Stomach (tissue), 9 donors: ENCODE data around the gene KIF12. TPM values are rescaled to one million over a fixed set of nuclear protein-coding genes. Genes with fewer than 3 reads are reported as not detected.

Experiments
- DNase-seq, 2 donors: peaks; one replicate each; pipeline versions ENCODE4 v3.0.0 to v3.0.0-alpha.2; 2013 to 2019
- H3K27ac ChIP-seq, 5 donors: fragments of 200-600 bp in 4 of 5; sonication (generic) in 4 of 5; one replicate each; pipeline ENCODE4 v1.5.1; 2013 to 2019; ENCODE audit warnings: mild to moderate bottlenecking in 1 of 5, moderate library complexity in 1 of 5
- H3K27me3 ChIP-seq, 3 donors: fragments of 200-600 bp; sonication (generic); one replicate each; pipeline ENCODE4 v1.5.1; 2017 to 2019; ENCODE audit warnings: mixed run types in 1 of 3
- H3K36me3 ChIP-seq, 4 donors: fragments of 200-600 bp; sonication (generic); 1 replicate in 3 of 4; 2 replicates in 1 of 4; pipeline ENCODE4 v1.5.1; 2016 to 2019
- H3K4me1 ChIP-seq, 4 donors: fragments of 200-600 bp; sonication (generic); one replicate each; pipeline ENCODE4 v1.5.1; 2016 to 2019
- H3K4me3 ChIP-seq, 4 donors: fragments of 200-600 bp; sonication (generic) in 3 of 4; one replicate each; pipeline ENCODE4 v1.5.1; 2016 to 2019; ENCODE audit warnings: mild to moderate bottlenecking in 1 of 4
- H3K9me3 ChIP-seq, 4 donors: fragments of 200-600 bp; sonication (generic); one replicate each; pipeline ENCODE4 v1.5.1; 2016 to 2019
- EP300 ChIP-seq: sonication (generic); formaldehyde crosslinking; IDR thresholded peaks from one replicate; pipeline ENCODE4 v1.6.1; 2017; ENCODE audit warnings: antibody characterized with exemption
- POLR2A ChIP-seq, 4 donors: fragments of 450-650 bp; IDR thresholded peaks; one replicate each; pipeline ENCODE4 v1.6.1; 2016; ENCODE audit warnings: antibody characterized with exemption in 4 of 4, control low read depth in 2 of 4, mild to moderate bottlenecking in 1 of 4, moderate library complexity in 1 of 4
- POLR2AphosphoS5 ChIP-seq, 3 donors: sonication (generic); formaldehyde crosslinking; IDR thresholded peaks; one replicate each; pipeline ENCODE4 v1.6.1; 2016; ENCODE audit warnings: antibody characterized with exemption in 3 of 3
- WGBS, 5 donors: extraction: QIAGEN DNeasy Blood & Tissue Kit in 3 of 5; methylation state at CpG; one replicate each; pipeline versions ENCODE4 v1.1.5 to v1.1.7; 2013 to 2018; 5-methylcytosine and 5-hydroxymethylcytosine counted together
- intact Hi-C: fragments of 100-400 bp; cut with DNase I; formaldehyde crosslinking; loops from one replicate; pipeline ENCODE4 v1.15.1; 2023; ENCODE audit warnings: low total_unique reads
- polyA plus RNA-seq, 3 donors: library from polyadenylated mRNA; stranded (reverse); fragments of 200-250 nt; gene quantifications; one replicate each; pipeline ENCODE4 v1.2.3, GENCODE V29; 2013
- total RNA-seq, 5 donors: library from RNA; depleted of rRNA; stranded (reverse); fragments of >200 nt; gene quantifications; one replicate each; pipeline versions ENCODE4 v1.1.0 to v1.2.3, GENCODE V29; 2014 to 2016
- TF ChIP-seq, protein P1 (sequence below), 7 experiments: fragments of 450-650 bp in 4 of 7; fragments of 200-600 bp in 3 of 7; sonication (generic) in 3 of 7; IDR thresholded peaks; one replicate each; pipeline ENCODE4 v1.5.1; 2016 to 2019; ENCODE audit warnings: antibody characterized with exemption in 7 of 7, control low read depth in 2 of 7, mild to moderate bottlenecking in 1 of 7
- donor health status: healthy with polysubstance abuse.
- donor health status: Bipolar disorder and iron deficiency.
- donor health status: healthy.

Gene KIF12
- total and polyA plus RNA-seq, 8 donors: 3.9 to 79.4 (median 17.5) TPM

DNA sequence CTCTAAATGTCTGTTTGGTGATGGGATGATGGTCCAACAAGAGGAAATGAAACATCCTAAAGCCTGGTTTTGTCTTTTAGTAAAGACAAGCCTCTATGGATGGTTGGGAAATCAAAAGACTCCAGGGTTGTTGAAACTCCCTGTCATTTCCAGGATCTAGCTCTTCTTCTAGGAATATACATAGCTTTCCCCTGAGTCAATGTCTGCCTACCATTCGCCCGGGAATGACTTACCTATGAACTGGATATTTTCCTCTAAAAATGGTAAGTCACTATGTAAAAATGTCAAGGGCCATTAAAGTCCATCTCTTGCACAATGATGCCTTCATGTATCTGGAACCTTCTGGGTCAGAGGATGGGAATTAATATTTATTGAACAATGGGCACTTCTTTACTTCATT lies 11.1 kb upstream of the KIF12 start:
- no peak overlapping the region for H3K4me3 ChIP-seq
- peaks cover 0 to 12% (median 0%) of the 10 kb centered on the region in 3 donors for H3K27me3 ChIP-seq
- no peaks in the 10 kb centered on the region for H3K36me3 ChIP-seq
- H3K27ac ChIP-seq: no peak overlapping the region
- TF ChIP-seq POLR2A (IDR thresholded peaks at IDR 0.05): no peak
- no peak for TF ChIP-seq EP300
- TF ChIP-seq, protein P1, sequence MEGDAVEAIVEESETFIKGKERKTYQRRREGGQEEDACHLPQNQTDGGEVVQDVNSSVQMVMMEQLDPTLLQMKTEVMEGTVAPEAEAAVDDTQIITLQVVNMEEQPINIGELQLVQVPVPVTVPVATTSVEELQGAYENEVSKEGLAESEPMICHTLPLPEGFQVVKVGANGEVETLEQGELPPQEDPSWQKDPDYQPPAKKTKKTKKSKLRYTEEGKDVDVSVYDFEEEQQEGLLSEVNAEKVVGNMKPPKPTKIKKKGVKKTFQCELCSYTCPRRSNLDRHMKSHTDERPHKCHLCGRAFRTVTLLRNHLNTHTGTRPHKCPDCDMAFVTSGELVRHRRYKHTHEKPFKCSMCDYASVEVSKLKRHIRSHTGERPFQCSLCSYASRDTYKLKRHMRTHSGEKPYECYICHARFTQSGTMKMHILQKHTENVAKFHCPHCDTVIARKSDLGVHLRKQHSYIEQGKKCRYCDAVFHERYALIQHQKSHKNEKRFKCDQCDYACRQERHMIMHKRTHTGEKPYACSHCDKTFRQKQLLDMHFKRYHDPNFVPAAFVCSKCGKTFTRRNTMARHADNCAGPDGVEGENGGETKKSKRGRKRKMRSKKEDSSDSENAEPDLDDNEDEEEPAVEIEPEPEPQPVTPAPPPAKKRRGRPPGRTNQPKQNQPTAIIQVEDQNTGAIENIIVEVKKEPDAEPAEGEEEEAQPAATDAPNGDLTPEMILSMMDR (IDR thresholded peaks at IDR 0.05): no peak
- TF ChIP-seq POLR2AphosphoS5 (IDR thresholded peaks at IDR 0.05): no peak
- DNase-seq: no peak
- H3K9me3 ChIP-seq: no peaks in the 10 kb centered on the region
- peaks cover 0 to 19% (median 11%) of the 10 kb centered on the region in 4 donors for H3K4me1 ChIP-seq
- intact Hi-C loops: no loop called here
- 85 to 97% (median 95%) methylated on average over 2 of the region's 2 CpGs for WGBS, 5 donors

DNA sequence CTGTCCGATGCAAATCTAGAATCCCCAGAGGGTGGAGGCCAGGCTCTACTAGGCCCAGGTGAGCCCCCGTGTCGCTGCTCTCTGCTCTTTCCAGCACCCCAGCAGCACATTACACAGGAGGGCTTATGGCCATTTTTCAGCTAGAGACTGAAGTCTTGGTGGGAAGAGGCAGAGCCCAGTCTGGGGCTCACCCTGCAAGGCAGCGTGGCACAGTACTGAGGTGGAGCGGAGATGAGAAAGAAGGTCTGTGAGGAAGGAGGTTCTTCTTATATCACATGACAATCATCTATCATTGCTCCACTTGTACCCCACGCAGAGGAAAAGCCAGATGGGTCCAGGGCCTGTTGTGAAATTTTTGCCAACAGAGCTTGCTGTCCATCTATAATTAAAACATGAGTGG lies 10.0 kb upstream of the KIF12 start:
- H3K4me1 ChIP-seq: peaks cover 0 to 19% (median 11%) of the 10 kb centered on the region in 4 donors
- peaks cover 0 to 12% (median 0%) of the 10 kb centered on the region in 3 donors for H3K27me3 ChIP-seq
- H3K27ac ChIP-seq: no peak overlapping the region
- no peaks in the 10 kb centered on the region for H3K36me3 ChIP-seq
- H3K9me3 ChIP-seq: no peaks in the 10 kb centered on the region
- intact Hi-C loops: no loop called here
- WGBS, 5 donors: 83 to 94% (median 91%) methylated on average over 6 of the region's 6 CpGs
- TF ChIP-seq, protein P1 (IDR thresholded peaks at IDR 0.05): no peak
- TF ChIP-seq EP300 (no peak), POLR2A (IDR thresholded peaks at IDR 0.05) (no peak), POLR2AphosphoS5 (IDR thresholded peaks at IDR 0.05) (no peak)
- no peak for DNase-seq
- H3K4me3 ChIP-seq: no peak overlapping the region

DNA sequence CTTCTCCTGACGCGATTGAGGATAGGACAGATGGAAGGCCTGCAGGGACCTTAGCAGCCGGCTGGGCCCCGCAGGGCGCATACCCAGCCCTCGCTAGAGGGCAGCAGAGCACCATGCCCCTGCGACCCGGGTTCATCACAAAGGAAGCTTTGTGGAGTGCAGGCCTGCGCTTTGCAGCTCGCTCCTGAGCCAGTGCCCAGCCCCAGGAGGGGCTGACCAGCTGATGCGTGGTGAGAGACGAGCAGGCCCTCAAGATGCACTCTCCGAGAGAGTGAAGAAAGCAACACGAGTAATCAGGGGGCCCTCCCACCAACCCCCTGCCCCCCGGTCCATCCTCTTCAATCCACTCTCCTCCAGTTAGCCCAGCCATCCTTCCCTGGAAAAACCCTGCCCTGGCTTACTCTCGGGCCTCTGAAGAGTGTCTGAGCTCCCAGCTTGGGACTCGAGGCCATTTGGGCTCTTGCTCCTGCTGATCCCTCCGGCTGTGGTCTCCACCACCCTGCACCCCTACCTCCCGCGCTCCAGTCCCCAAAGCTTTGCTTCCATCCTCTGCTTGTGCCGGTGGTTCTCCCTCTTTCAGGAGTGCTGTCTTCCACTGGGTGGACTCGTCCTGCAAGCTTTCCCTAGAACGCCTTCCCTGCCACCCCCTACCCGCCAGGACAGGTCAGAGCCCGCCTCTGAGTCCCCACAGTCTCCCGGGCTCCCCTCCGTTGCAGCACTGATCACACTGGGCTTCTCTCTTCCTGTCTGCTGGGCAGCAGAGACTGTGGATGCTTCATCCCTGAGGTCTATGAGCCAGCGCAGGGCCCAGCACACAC lies 9.1 kb upstream of the KIF12 start:
- H3K27me3 ChIP-seq: peaks cover 0 to 3% (median 0%) of the 10 kb centered on the region in 3 donors
- no peaks in the 10 kb centered on the region for H3K9me3 ChIP-seq
- no peaks in the 10 kb centered on the region for H3K36me3 ChIP-seq
- H3K27ac ChIP-seq: no peak overlapping the region
- TF ChIP-seq, protein P1 (IDR thresholded peaks at IDR 0.05): peak in 5 of 7 experiments; percentile 82 to 94 (median 91)
- no peak for TF ChIP-seq EP300
- TF ChIP-seq POLR2AphosphoS5 (IDR thresholded peaks at IDR 0.05): peak in 1 of 3 donors; percentile 31
- no peak for TF ChIP-seq POLR2A (IDR thresholded peaks at IDR 0.05)
- intact Hi-C loops: no loop called here
- peak; percentile 87 to 94 for DNase-seq
- H3K4me1 ChIP-seq: peaks cover 0 to 13% (median 7%) of the 10 kb centered on the region in 4 donors
- 40 to 54% (median 43%) methylated on average over 17 to 28 of the region's 28 CpGs for WGBS, 5 donors
- no peak overlapping the region for H3K4me3 ChIP-seq

DNA sequence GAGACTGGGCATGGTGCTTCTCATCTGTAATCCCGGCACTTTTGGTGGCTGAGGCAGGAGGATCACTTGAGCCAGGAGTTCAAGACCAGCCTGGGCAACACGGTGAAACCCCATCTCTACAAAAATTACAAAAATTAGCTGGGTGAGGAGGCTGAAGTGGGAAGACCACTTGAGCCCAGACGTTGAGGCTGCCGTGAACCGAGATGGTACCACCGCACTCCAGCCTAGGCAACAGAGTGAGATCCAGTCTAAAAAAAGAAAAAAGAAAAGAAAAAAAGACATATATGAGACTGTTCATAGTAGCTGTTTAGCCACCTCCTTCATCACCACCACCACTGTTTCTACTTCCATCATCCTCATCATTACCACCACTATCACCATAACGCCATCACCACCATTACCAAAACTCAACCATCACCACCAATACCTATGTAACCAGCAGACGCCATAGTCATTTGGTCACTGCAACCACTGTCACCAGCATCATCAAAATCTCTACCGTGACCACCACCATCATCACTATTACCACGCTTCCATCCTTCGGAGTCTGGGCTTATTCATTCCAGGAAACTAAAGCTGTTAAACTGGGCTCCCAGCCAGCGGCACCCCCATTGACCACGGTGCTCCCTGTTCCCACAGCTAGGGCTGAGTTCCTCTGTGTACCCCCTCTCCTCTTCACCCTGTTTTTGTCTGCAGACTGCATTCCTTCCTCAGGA lies 8.4 kb upstream of the KIF12 start:
- H3K4me3 ChIP-seq: no peak overlapping the region
- WGBS, 5 donors: 65 to 69% (median 67%) methylated on average over 13 of the region's 13 CpGs
- no peak overlapping the region for H3K27ac ChIP-seq
- DNase-seq: no peak
- intact Hi-C loops: no loop called here
- H3K9me3 ChIP-seq: peaks cover 0 to 2% (median under 1%) of the 10 kb centered on the region in 4 donors
- no peaks in the 10 kb centered on the region for H3K27me3 ChIP-seq
- TF ChIP-seq POLR2A (IDR thresholded peaks at IDR 0.05) (no peak), POLR2AphosphoS5 (IDR thresholded peaks at IDR 0.05) (no peak), EP300 (no peak)
- TF ChIP-seq, protein P1 (IDR thresholded peaks at IDR 0.05): no peak
- no peaks in the 10 kb centered on the region for H3K36me3 ChIP-seq
- H3K4me1 ChIP-seq: peaks cover 0 to 6% (median 3%) of the 10 kb centered on the region in 4 donors
